Immature natural killer cell (primary cell): Measurements from ENCODE around the gene RIMBP3C. TPM values are rescaled to one million over a fixed set of nuclear protein-coding genes. Genes with fewer than 3 reads are reported as not detected.
"Not testable (repeated sequence)": the region's sequence is repeated elsewhere in the genome, so short reads cannot be mapped to it uniquely, and the experiment has no call there.

Experiments used
- DNase-seq, 3 donors: peaks; one replicate each; pipeline ENCODE4 v3.0.0; 2022; ENCODE audit warnings: mixed read lengths in 1 of 3
- H3K27ac Mint-ChIP-seq, 6 donors: one replicate each; pipeline ENCODE4 v1.8.0; 2020; ENCODE audit warnings: mixed read lengths in 6 of 6, mild to moderate bottlenecking in 5 of 6, inconsistent platforms in 4 of 6, moderate library complexity in 3 of 6
- H3K27me3 Mint-ChIP-seq, 3 donors: one replicate each; pipeline ENCODE4 v1.8.0; 2020 to 2021; ENCODE audit warnings: low read depth in 3 of 3, mild to moderate bottlenecking in 3 of 3, mixed read lengths in 3 of 3, moderate library complexity in 3 of 3, inconsistent platforms in 1 of 3
- H3K36me3 Mint-ChIP-seq, 3 donors: one replicate each; pipeline ENCODE4 v1.8.0; 2020; ENCODE audit warnings: mixed read lengths in 3 of 3, inconsistent platforms in 2 of 3, mild to moderate bottlenecking in 2 of 3
- H3K4me1 Mint-ChIP-seq, 2 donors: one replicate each; pipeline ENCODE4 v1.8.0; 2020; ENCODE audit warnings: inconsistent platforms in 2 of 2, mild to moderate bottlenecking in 2 of 2, mixed read lengths in 2 of 2, moderate library complexity in 1 of 2
- H3K4me3 Mint-ChIP-seq, 5 donors: one replicate each; pipeline ENCODE4 v1.8.0; 2020; ENCODE audit warnings: mild to moderate bottlenecking in 5 of 5, mixed read lengths in 5 of 5, inconsistent platforms in 3 of 5, moderate library complexity in 3 of 5
- H3K9me3 Mint-ChIP-seq, 6 donors: one replicate each; pipeline ENCODE4 v1.8.0; 2020; ENCODE audit warnings: mild to moderate bottlenecking in 6 of 6, mixed read lengths in 6 of 6, inconsistent platforms in 4 of 6, moderate library complexity in 3 of 6
- polyA plus RNA-seq, 3 donors: library from polyadenylated mRNA; unstranded; fragments of 300-500 nt; fragmentation: Illumina TruSeq; gene quantifications; one replicate each; pipeline ENCODE4 v1.2.3, GENCODE V29; 2021

Gene RIMBP3C, protein sequence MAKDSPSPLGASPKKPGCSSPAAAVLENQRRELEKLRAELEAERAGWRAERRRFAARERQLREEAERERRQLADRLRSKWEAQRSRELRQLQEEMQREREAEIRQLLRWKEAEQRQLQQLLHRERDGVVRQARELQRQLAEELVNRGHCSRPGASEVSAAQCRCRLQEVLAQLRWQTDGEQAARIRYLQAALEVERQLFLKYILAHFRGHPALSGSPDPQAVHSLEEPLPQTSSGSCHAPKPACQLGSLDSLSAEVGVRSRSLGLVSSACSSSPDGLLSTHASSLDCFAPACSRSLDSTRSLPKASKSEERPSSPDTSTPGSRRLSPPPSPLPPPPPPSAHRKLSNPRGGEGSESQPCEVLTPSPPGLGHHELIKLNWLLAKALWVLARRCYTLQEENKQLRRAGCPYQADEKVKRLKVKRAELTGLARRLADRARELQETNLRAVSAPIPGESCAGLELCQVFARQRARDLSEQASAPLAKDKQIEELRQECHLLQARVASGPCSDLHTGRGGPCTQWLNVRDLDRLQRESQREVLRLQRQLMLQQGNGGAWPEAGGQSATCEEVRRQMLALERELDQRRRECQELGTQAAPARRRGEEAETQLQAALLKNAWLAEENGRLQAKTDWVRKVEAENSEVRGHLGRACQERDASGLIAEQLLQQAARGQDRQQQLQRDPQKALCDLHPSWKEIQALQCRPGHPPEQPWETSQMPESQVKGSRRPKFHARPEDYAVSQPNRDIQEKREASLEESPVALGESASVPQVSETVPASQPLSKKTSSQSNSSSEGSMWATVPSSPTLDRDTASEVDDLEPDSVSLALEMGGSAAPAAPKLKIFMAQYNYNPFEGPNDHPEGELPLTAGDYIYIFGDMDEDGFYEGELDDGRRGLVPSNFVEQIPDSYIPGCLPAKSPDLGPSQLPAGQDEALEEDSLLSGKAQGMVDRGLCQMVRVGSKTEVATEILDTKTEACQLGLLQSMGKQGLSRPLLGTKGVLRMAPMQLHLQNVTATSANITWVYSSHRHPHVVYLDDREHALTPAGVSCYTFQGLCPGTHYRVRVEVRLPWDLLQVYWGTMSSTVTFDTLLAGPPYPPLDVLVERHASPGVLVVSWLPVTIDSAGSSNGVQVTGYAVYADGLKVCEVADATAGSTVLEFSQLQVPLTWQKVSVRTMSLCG (N-terminal part only)
- polyA plus RNA-seq, result under 1 TPM in 2 of 3 donors, not detected in 1; 0.16 to 0.53 TPM

DNA sequence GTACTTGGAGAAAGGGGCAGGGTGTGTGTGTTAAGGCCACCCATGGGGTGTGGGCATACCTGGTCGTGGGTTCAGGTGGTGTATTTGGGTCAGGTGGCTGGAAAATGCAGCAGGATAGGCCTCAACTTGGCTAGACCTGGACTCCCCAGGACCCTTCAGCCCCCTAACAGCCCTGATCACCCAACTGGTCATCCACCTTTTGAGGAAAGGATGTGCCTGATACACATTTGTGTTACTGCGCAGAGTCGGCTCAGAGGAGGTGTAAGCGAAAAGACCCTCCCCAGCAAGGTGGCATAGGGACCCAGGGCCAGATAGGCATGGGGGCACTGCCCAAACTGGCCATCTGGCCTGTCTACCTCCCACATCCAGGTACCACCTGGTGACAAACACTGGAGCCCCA lies at the start of gene RIMBP3C:
Gene RIMBP3C (minus strand): TSS at position 101 of the 400 bp plus-strand sequence. CDS start 485 bp downstream, outside the sequence.
- not testable (repeated sequence) for H3K27me3 Mint-ChIP-seq, H3K4me3 Mint-ChIP-seq, DNase-seq

DNA sequence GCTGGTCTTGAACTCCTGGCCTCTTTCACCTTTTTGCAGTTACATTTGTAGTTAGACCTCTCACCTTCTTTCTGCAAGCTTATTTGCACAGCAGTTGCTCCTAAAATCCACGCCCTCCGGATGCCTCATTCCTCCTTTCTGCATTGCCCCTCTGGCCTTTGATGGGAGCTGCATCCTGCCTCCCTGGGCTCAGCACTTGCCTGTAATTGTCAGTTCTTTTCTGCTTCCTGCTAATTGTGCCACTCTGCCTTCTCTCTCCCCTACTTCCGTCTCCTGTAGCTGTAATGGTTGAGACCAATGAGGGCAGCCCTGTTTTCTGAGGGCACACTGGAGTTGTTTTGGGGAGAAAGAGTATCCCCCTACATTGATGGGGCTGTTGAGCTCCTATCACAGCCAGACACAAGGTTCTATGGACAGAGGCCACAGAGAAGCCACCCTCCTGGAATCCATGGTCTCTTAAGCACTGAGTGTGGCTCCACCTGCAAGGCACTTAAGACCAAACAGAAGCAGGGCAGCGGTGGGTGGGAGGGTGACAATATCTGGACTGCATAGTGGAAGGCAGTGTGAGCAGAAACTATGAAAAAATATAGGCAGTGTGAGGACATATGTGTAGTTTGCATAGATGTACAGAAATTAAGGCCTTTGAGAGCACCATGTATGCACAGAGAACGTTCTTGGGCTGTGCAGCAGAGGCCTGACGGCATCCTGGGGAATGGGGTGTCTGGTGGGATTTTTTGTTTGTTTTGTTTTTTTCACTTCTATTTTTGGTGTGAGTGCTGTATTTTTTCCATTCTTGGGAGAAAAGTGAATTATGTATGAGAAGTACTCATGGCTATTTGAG lies 48.0 kb upstream of the RIMBP3C start:
- Mint-ChIP-seq H3K27ac (peak overlapping the region in 4 of 6 donors; percentile 45 to 61 (median 56)), H3K36me3 (peaks cover 2 to 9% (median 6%) of the 10 kb centered on the region in 3 donors), H3K9me3 (no peaks in the 10 kb centered on the region), H3K27me3 (peaks cover 0 to 2% (median 0%) of the 10 kb centered on the region in 3 donors), H3K4me1 (peaks cover 53 to 55% of the 10 kb centered on the region in 2 donors), H3K4me3 (no peak overlapping the region)
- no peak for DNase-seq

More for the DNA sequence above, at the start of gene RIMBP3C:
- H3K36me3 Mint-ChIP-seq, H3K4me1 Mint-ChIP-seq, H3K9me3 Mint-ChIP-seq, H3K27ac Mint-ChIP-seq: not testable (repeated sequence)

GRCh38 chr22:21598302-21598701 lies 47.0 kb upstream of the RIMBP3C start:
- DNase-seq, result no peak
- H3K9me3 Mint-ChIP-seq, result no peaks in the 10 kb centered on the region
- H3K36me3 Mint-ChIP-seq, result peaks cover 6 to 19% (median 12%) of the 10 kb centered on the region in 3 donors
- H3K27me3 Mint-ChIP-seq, result peaks cover 0 to 2% (median 0%) of the 10 kb centered on the region in 3 donors
- peaks cover 58 to 60% of the 10 kb centered on the region in 2 donors for H3K4me1 Mint-ChIP-seq
- peak overlapping the region in 2 of 6 donors; percentile 7 to 58 for H3K27ac Mint-ChIP-seq
- H3K4me3 Mint-ChIP-seq, result no peak overlapping the region

DNA sequence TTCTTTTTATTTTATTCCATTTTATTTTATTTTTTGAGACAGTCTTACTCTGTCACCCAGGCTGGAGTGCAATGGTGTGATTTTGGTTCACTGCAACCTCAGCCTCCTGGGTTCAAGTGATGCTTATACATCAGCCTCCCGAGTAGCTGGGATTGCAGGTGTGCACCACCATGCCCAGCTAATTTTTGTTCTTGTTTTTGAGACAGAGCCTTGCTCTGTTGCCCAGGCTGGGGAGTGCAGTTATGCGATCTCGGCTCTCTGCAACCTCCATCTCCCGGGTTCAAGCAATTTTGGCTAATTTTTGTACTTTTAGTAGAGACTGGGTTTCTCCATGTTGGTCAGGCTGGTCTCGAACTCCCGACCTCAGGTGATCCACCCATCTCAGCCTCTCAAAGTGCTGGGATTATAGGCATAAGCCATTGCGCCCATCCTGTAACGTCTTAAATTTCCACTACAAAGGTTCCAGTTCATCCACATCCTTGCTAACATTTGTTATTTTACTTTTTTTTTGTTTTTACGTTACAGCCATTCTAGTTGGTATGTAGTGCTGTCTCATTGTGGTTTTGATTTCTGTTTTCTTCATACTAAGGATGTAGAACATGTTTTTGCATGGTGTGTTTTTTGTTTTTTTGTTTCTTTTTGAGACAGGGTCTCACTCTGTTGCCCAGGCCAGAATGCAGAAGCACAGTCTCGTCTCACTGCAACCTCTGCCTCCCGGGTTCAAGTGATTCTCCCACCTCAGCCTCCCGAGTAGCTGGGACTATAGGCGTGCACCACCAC lies 45.3 kb upstream of the RIMBP3C start:
- not testable (repeated sequence) for H3K4me3 Mint-ChIP-seq, H3K9me3 Mint-ChIP-seq, H3K27me3 Mint-ChIP-seq, DNase-seq
- Mint-ChIP-seq H3K27ac (peak overlapping the region in 1 of 6 donors; percentile 49), H3K36me3 (peaks cover 6 to 21% (median 12%) of the 10 kb centered on the region in 3 donors), H3K4me1 (peaks cover 62 to 67% of the 10 kb centered on the region in 2 donors)

DNA sequence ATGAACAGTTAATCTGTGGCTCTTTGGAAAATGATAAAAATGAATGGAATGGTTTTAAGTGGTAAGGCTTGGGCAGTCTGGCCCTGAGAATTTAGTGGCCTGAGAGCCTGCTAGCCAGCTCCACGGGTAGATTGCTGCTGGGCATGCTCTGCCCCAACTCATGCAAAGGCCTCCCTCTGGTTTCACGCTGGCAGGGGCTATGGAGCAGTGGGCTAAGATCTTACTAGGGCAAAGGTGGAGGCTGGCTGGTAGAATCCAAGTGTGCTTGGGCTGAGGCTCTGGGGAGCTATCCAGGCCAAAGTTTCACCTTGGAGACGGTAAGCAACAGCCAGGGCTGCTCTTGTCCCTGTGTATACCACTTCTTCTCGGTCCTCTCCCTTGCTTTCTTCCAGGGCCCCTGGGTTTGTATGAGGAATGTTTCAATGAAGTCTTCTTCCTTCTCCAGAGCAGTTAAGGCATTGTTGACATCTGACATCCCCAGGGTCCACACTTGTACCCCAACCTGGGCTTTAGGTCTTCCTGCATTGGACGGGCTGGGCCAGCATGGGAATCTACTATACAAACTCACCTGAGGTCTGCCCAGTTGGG lies 43.7 kb upstream of the RIMBP3C start:
- no peaks in the 10 kb centered on the region for H3K9me3 Mint-ChIP-seq
- H3K36me3 Mint-ChIP-seq, result peaks cover 6 to 21% (median 12%) of the 10 kb centered on the region in 3 donors
- no peak overlapping the region for H3K4me3 Mint-ChIP-seq
- peaks cover 66 to 77% of the 10 kb centered on the region in 2 donors for H3K4me1 Mint-ChIP-seq
- DNase-seq, result no peak
- H3K27me3 Mint-ChIP-seq, result no peaks in the 10 kb centered on the region
- H3K27ac Mint-ChIP-seq, result peak overlapping the region; percentile 5 to 54 (median 34)

GRCh38 chr22:21593406-21594232 lies 42.4 kb upstream of the RIMBP3C start:
- Mint-ChIP-seq H3K4me3 (no peak overlapping the region), H3K9me3 (no peaks in the 10 kb centered on the region), H3K27ac (peak overlapping the region; percentile 27 to 86 (median 48)), H3K27me3 (no peaks in the 10 kb centered on the region), H3K36me3 (peaks cover 6 to 21% (median 12%) of the 10 kb centered on the region in 3 donors), H3K4me1 (peaks cover 64 to 71% of the 10 kb centered on the region in 2 donors)
- DNase-seq, result no peak

- Mint-ChIP-seq H3K27me3 (no peaks in the 10 kb centered on the region), H3K4me3 (no peak overlapping the region), H3K9me3 (no peaks in the 10 kb centered on the region), H3K36me3 (peaks cover 6 to 21% (median 12%) of the 10 kb centered on the region in 3 donors), H3K4me1 (peaks cover 68 to 74% of the 10 kb centered on the region in 2 donors), H3K27ac (peak overlapping the region in 2 of 6 donors; percentile 41 to 70)
- no peak for DNase-seq
These were observed 41.2 kb upstream of the RIMBP3C start for GRCh38 chr22:21592422-21592821.

DNA sequence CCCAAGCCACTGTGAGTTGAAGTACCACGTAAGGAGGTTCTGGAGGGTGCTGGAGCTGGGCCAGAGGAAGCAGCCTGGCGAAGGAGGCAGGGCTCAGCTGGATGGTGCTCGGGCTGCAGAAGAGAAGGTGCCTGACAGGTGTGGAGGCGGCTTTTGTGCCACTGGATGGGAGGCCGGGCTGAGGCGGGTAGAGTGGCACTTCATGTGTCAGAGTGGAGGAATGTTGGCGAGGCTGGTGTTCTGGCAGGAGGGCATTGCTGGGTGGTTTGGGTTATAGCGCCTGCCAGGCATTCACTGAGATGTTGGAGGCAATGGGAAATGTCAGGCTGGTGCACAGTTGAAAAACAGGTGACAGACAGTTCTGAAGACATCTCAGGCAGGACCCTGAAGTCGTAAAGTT lies 40.4 kb upstream of the RIMBP3C start:
- DNase-seq, result no peak
- H3K9me3 Mint-ChIP-seq, result no peaks in the 10 kb centered on the region
- no peaks in the 10 kb centered on the region for H3K27me3 Mint-ChIP-seq
- H3K27ac Mint-ChIP-seq, result peak overlapping the region in 4 of 6 donors; percentile 10 to 80 (median 70)
- peak overlapping the region in 1 of 5 donors; percentile 20 for H3K4me3 Mint-ChIP-seq
- peaks cover 6 to 21% (median 12%) of the 10 kb centered on the region in 3 donors for H3K36me3 Mint-ChIP-seq
- peaks cover 70 to 77% of the 10 kb centered on the region in 2 donors for H3K4me1 Mint-ChIP-seq

DNA sequence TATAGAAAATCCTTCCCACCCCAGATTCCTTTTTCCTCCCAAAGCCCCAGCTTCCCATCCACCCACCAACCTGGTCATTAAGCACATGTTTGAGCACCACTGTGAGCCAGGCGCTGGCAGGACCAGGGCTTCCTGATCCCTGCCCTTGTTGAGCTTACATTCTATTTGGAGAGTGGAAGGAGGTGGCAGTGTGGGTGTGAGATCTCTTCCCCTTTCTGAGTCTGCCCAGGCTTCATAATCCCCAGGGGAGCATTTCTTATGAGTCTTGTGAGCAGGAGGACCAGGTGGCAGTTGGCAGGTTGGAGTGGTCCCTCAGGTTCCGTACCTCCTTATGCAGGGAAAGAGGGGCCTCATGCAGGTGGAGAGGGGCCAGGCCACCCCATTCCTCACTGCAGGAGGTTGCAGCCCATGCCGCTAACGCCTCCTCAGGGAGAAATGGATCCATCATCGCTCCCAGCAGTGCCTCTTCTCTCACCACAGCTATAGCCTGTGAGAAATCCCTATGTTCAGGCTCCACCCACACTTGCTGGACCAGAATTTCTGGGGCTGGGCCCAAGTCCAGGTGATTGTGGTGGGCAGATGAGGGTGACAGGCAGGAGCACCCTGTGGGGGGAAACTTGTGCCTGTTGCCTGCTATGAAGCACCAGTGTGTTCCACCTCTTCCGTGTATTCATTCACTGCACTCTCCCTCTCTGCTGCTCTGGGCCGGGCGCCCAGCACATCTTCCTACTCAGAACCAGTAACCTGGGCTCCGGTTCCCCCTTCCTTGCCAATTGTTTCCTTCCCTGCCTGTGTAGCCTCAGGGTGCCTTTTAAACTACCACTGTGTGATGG lies 39.8 kb upstream of the RIMBP3C start:
- Mint-ChIP-seq H3K4me3 (peak overlapping the region in 2 of 5 donors; percentile 23 to 44), H3K9me3 (no peaks in the 10 kb centered on the region), H3K27ac (peak overlapping the region in 5 of 6 donors; percentile 29 to 80 (median 64)), H3K36me3 (peaks cover 6 to 21% (median 12%) of the 10 kb centered on the region in 3 donors), H3K27me3 (no peaks in the 10 kb centered on the region), H3K4me1 (peaks cover 68 to 77% of the 10 kb centered on the region in 2 donors)
- no peak for DNase-seq

DNA sequence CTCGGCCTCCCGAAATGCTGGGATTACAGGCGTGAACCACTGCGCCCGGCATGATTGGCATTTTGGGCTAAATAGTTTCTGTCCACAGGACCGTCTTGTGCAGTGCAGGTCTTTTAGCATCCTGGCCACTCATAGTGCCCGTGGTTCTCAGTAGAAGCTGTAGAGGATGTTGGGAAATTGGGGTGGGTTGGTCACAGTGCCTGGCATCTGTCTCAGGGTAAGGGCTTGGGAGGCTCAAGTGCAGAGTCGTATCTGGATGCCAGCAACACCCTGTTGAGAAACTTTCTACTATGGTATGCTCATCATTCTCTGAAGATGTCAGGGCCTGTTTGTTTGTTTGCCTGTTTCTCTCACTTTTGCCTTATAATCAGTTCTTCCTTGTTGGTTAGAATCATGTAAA lies 38.1 kb upstream of the RIMBP3C start:
- Mint-ChIP-seq H3K4me1 (peaks cover 68 to 78% of the 10 kb centered on the region in 2 donors), H3K27me3 (peaks cover 0 to 1% (median 0%) of the 10 kb centered on the region in 3 donors), H3K9me3 (no peaks in the 10 kb centered on the region), H3K4me3 (peak overlapping the region in 1 of 5 donors; percentile 36), H3K27ac (peak overlapping the region in 5 of 6 donors; percentile 38 to 71 (median 49)), H3K36me3 (peaks cover 8 to 13% (median 10%) of the 10 kb centered on the region in 3 donors)
- no peak for DNase-seq
